H1 (cell line): ENCODE measurements around the gene MSI2. TPM values are rescaled to one million over a fixed set of nuclear protein-coding genes. Genes with fewer than 3 reads are reported as not detected.

Experiments used
- ASH2L ChIP-seq: fragments of 200-600, 300-600 bp; sonication (generic); IDR thresholded peaks from one replicate; pipeline ENCODE4 v1.7.1; 2017; ENCODE audit warnings: low read length
- BRCA1 ChIP-seq: IDR thresholded peaks from 2 replicates; pipeline ENCODE4 v1.6.1; 2012; ENCODE audit warnings: low read depth, low read length, improper control_type of control experiment
- GABPA ChIP-seq: IDR thresholded peaks from 2 replicates; pipeline ENCODE4 v1.6.1; 2011; ENCODE audit warnings: mild to moderate bottlenecking, low read length, moderate library complexity, borderline replicate concordance; ENCODE audit not compliant: insufficient read depth
- KDM1A ChIP-seq: fragments of 200-600, 300-600 bp; sonication (generic); IDR thresholded peaks from 2 replicates; pipeline ENCODE4 v1.7.1; 2016; ENCODE audit warnings: mild to moderate bottlenecking, low read length, borderline replicate concordance
- KDM5A ChIP-seq: fragments of 200-600 bp; IDR thresholded peaks from 2 replicates; pipeline ENCODE4 v1.7.1; 2012; ENCODE audit warnings: mild to moderate bottlenecking, low read length, inconsistent platforms, mixed read lengths
- POLR2AphosphoS5 ChIP-seq: IDR thresholded peaks from 2 replicates; pipeline ENCODE4 v1.6.1; 2011; ENCODE audit warnings: low read depth, low read length
- POU5F1 ChIP-seq: IDR thresholded peaks from 2 replicates; pipeline ENCODE4 v1.6.1; 2011; ENCODE audit warnings: low read depth, mild to moderate bottlenecking, low read length, moderate library complexity
- RBBP5 ChIP-seq: IDR thresholded peaks from 2 replicates; pipeline ENCODE4 v1.7.1; 2012; ENCODE audit warnings: low read depth, mild to moderate bottlenecking, inconsistent platforms, low read length, moderate library complexity, borderline replicate concordance
- SIX5 ChIP-seq: IDR thresholded peaks from 2 replicates; pipeline ENCODE4 v1.6.1; 2011; ENCODE audit warnings: mild to moderate bottlenecking, low read depth, low read length
- SUZ12 ChIP-seq: fragments of 200-600 bp; sonication (generic); IDR thresholded peaks from 2 replicates; pipeline ENCODE4 v1.6.1; 2012; ENCODE audit warnings: mild to moderate bottlenecking, inconsistent platforms, low read length, moderate library complexity, mixed read lengths
- YY1 ChIP-seq: IDR thresholded peaks from 2 replicates; pipeline ENCODE4 v1.6.1; 2011; ENCODE audit warnings: low read depth, mild to moderate bottlenecking, low read length
- polyA plus RNA-seq, 7 experiments: library from polyadenylated mRNA; depleted of rRNA in 3 of 7; stranded (reverse) in 5 of 7; unstranded in 2 of 7; fragments of >200 nt in 5 of 7; fragments of 200-250 nt in 2 of 7; gene quantifications; 1 replicate in 5 of 7; 2 replicates in 1 of 7; 4 replicates in 1 of 7; pipeline versions ENCODE4 v1.2.1 to v1.2.3, GENCODE V29; 2011 to 2013; ENCODE audit warnings: missing spikeins in 2 of 7, mixed read lengths in 2 of 7
- total RNA-seq: library from RNA; stranded (reverse); fragmentation: NEBNext Ultra II Directional; extraction: Animal tissue kit (Norgen Biotek cat#: 25700); gene quantifications from 2 replicates; pipeline ENCODE4 v1.2.1, GENCODE V29; 2021
- TF ChIP-seq, protein P1 (sequence below): fragments of 300-600 bp; sonication (generic); IDR thresholded peaks from 2 replicates; pipeline ENCODE4 v1.7.1; 2012; ENCODE audit warnings: low read length, moderate library complexity, mild to moderate bottlenecking, inconsistent platforms; ENCODE audit not compliant: insufficient replicate concordance

The MSI2 gene
- total and polyA plus RNA-seq, 2 of the 8 experiments (the other 6 are each of a cell fraction or from before 2014, with no cell fraction given): 36.7 to 80.6 TPM

DNA sequence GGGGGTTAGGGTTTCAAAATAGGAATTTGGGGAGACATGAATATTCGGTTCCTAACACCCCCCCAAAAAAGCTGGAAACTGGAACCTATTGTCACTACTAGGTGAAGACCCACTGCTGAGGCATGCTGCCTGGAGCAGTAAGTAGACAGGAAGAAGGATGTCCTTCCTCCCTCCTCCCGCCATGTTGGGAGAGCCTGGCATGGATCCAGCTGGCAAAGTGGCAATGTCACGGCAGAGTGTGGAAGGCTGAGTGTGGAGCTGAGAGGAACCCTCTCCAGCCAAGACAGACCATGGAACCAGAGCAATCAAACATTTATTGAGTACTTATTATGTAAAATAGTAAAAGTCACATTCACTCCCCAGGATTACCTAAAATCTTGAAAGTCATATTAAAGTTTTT lies 439.7 kb downstream of the MSI2 start (continued):
- TF ChIP-seq, protein P1, sequence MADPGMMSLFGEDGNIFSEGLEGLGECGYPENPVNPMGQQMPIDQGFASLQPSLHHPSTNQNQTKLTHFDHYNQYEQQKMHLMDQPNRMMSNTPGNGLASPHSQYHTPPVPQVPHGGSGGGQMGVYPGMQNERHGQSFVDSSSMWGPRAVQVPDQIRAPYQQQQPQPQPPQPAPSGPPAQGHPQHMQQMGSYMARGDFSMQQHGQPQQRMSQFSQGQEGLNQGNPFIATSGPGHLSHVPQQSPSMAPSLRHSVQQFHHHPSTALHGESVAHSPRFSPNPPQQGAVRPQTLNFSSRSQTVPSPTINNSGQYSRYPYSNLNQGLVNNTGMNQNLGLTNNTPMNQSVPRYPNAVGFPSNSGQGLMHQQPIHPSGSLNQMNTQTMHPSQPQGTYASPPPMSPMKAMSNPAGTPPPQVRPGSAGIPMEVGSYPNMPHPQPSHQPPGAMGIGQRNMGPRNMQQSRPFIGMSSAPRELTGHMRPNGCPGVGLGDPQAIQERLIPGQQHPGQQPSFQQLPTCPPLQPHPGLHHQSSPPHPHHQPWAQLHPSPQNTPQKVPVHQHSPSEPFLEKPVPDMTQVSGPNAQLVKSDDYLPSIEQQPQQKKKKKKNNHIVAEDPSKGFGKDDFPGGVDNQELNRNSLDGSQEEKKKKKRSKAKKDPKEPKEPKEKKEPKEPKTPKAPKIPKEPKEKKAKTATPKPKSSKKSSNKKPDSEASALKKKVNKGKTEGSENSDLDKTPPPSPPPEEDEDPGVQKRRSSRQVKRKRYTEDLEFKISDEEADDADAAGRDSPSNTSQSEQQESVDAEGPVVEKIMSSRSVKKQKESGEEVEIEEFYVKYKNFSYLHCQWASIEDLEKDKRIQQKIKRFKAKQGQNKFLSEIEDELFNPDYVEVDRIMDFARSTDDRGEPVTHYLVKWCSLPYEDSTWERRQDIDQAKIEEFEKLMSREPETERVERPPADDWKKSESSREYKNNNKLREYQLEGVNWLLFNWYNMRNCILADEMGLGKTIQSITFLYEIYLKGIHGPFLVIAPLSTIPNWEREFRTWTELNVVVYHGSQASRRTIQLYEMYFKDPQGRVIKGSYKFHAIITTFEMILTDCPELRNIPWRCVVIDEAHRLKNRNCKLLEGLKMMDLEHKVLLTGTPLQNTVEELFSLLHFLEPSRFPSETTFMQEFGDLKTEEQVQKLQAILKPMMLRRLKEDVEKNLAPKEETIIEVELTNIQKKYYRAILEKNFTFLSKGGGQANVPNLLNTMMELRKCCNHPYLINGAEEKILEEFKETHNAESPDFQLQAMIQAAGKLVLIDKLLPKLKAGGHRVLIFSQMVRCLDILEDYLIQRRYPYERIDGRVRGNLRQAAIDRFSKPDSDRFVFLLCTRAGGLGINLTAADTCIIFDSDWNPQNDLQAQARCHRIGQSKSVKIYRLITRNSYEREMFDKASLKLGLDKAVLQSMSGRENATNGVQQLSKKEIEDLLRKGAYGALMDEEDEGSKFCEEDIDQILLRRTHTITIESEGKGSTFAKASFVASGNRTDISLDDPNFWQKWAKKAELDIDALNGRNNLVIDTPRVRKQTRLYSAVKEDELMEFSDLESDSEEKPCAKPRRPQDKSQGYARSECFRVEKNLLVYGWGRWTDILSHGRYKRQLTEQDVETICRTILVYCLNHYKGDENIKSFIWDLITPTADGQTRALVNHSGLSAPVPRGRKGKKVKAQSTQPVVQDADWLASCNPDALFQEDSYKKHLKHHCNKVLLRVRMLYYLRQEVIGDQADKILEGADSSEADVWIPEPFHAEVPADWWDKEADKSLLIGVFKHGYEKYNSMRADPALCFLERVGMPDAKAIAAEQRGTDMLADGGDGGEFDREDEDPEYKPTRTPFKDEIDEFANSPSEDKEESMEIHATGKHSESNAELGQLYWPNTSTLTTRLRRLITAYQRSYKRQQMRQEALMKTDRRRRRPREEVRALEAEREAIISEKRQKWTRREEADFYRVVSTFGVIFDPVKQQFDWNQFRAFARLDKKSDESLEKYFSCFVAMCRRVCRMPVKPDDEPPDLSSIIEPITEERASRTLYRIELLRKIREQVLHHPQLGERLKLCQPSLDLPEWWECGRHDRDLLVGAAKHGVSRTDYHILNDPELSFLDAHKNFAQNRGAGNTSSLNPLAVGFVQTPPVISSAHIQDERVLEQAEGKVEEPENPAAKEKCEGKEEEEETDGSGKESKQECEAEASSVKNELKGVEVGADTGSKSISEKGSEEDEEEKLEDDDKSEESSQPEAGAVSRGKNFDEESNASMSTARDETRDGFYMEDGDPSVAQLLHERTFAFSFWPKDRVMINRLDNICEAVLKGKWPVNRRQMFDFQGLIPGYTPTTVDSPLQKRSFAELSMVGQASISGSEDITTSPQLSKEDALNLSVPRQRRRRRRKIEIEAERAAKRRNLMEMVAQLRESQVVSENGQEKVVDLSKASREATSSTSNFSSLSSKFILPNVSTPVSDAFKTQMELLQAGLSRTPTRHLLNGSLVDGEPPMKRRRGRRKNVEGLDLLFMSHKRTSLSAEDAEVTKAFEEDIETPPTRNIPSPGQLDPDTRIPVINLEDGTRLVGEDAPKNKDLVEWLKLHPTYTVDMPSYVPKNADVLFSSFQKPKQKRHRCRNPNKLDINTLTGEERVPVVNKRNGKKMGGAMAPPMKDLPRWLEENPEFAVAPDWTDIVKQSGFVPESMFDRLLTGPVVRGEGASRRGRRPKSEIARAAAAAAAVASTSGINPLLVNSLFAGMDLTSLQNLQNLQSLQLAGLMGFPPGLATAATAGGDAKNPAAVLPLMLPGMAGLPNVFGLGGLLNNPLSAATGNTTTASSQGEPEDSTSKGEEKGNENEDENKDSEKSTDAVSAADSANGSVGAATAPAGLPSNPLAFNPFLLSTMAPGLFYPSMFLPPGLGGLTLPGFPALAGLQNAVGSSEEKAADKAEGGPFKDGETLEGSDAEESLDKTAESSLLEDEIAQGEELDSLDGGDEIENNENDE: no peak
- TF ChIP-seq POU5F1 (no peak), ASH2L (no peak), KDM1A (no peak), SIX5 (no peak), SUZ12 (no peak), RBBP5 (no peak), POLR2AphosphoS5 (no peak), BRCA1 (no peak), GABPA (no peak), KDM5A (no peak), YY1 (no peak)
